Liver (tissue), 9 donors: Measurements from ENCODE around the gene GSK3A. TPM values are rescaled to one million over a fixed set of nuclear protein-coding genes. Genes with fewer than 3 reads are reported as not detected.

ENCODE experiments used
- DNase-seq: peaks from one replicate; pipeline ENCODE4 v3.0.0-alpha.2; 2017; ENCODE audit warnings: low spot score
- H3K27ac ChIP-seq, 2 donors: one replicate each; pipeline ENCODE4 v1.7.0; 2013; ENCODE audit warnings: inconsistent platforms in 2 of 2, low read length in 2 of 2, control low read depth in 1 of 2, low read depth in 1 of 2, mild to moderate bottlenecking in 1 of 2
- H3K27me3 ChIP-seq, 4 donors: one replicate each; pipeline versions ENCODE4 v1.6.1 to v1.7.0; 2013; ENCODE audit warnings: low read length in 3 of 4, inconsistent platforms in 1 of 4, mild to moderate bottlenecking in 1 of 4, moderate library complexity in 1 of 4; ENCODE audit not compliant: control insufficient read depth in 4 of 4, insufficient read depth in 4 of 4
- H3K36me3 ChIP-seq, 4 donors: one replicate each; pipeline versions ENCODE4 v1.6.1 to v1.7.0; 2013; ENCODE audit warnings: low read length in 3 of 4, mild to moderate bottlenecking in 3 of 4, low read depth in 1 of 4, moderate library complexity in 1 of 4; ENCODE audit not compliant: control insufficient read depth in 4 of 4, insufficient read depth in 3 of 4
- H3K4me1 ChIP-seq, 4 donors: one replicate each; pipeline versions ENCODE4 v1.6.1 to v1.7.0; 2013; ENCODE audit warnings: low read length in 3 of 4, mild to moderate bottlenecking in 3 of 4, moderate library complexity in 1 of 4; ENCODE audit not compliant: control insufficient read depth in 4 of 4, insufficient read depth in 4 of 4
- H3K4me3 ChIP-seq, 3 donors: one replicate each; pipeline versions ENCODE4 v1.6.1 to v1.7.0; 2013; ENCODE audit warnings: low read length in 3 of 3, control low read depth in 1 of 3, low read depth in 1 of 3, mild to moderate bottlenecking in 1 of 3
- H3K9ac ChIP-seq, 2 donors: one replicate each; pipeline ENCODE4 v1.7.0; 2013; ENCODE audit warnings: low read length in 2 of 2, mild to moderate bottlenecking in 2 of 2, moderate library complexity in 2 of 2, control low read depth in 1 of 2, low read depth in 1 of 2
- H3K9me3 ChIP-seq, 4 donors: one replicate each; pipeline versions ENCODE4 v1.6.1 to v1.7.0; 2013; ENCODE audit warnings: low read length in 3 of 4; ENCODE audit not compliant: control insufficient read depth in 4 of 4
- CTCF ChIP-seq: fragments of 150-350 bp; IDR thresholded peaks from 2 replicates; pipeline ENCODE4 v1.5.1; 2017; ENCODE audit warnings: improper control_type of control experiment, low read depth, low read length; ENCODE audit not compliant: missing input control
- EGR1 ChIP-seq, 2 donors: IDR thresholded peaks; 2 replicates each; pipeline ENCODE4 v1.6.1; 2016 to 2018; ENCODE audit warnings: antibody characterized with exemption in 2 of 2, low read depth in 2 of 2
- FOXA1 ChIP-seq: IDR thresholded peaks from 2 replicates; pipeline ENCODE4 v1.6.1; 2016; ENCODE audit warnings: antibody characterized with exemption
- FOXA2 ChIP-seq: IDR thresholded peaks from 2 replicates; pipeline ENCODE4 v1.6.1; 2016; ENCODE audit warnings: antibody characterized with exemption
- GABPA ChIP-seq, 2 donors: IDR thresholded peaks in 1 of 2; conservative IDR thresholded peaks in 1 of 2; 2 replicates each; pipeline ENCODE4 v1.6.1; 2016; ENCODE audit warnings: antibody characterized with exemption in 2 of 2, mild to moderate bottlenecking in 1 of 2, moderate library complexity in 1 of 2
- HNF4A ChIP-seq, 2 donors: conservative IDR thresholded peaks; 2 replicates each; pipeline ENCODE4 v1.6.1; 2016; ENCODE audit warnings: antibody characterized with exemption in 2 of 2, mild to moderate bottlenecking in 2 of 2
- HNF4G ChIP-seq: IDR thresholded peaks from 2 replicates; pipeline ENCODE4 v1.6.1; 2016; ENCODE audit warnings: antibody characterized with exemption
- JUND ChIP-seq, 2 donors: IDR thresholded peaks; 2 replicates each; pipeline ENCODE4 v1.6.1; 2016; ENCODE audit warnings: antibody characterized with exemption in 2 of 2
- NR2F2 ChIP-seq: IDR thresholded peaks from 2 replicates; pipeline ENCODE4 v1.6.1; 2016; ENCODE audit warnings: antibody characterized with exemption
- RAD21 ChIP-seq, 2 donors: IDR thresholded peaks; 2 replicates each; pipeline ENCODE4 v1.6.1; 2016; ENCODE audit warnings: antibody characterized with exemption in 2 of 2, mild to moderate bottlenecking in 2 of 2
- RXRA ChIP-seq, 2 donors: IDR thresholded peaks; 2 replicates each; pipeline ENCODE4 v1.6.1; 2017 to 2018; ENCODE audit warnings: antibody characterized with exemption in 2 of 2, mild to moderate bottlenecking in 1 of 2
- SP1 ChIP-seq: IDR thresholded peaks from 2 replicates; pipeline ENCODE4 v1.6.1; 2018; ENCODE audit warnings: antibody characterized with exemption, mild to moderate bottlenecking
- TAF1 ChIP-seq: conservative IDR thresholded peaks from 2 replicates; pipeline ENCODE4 v1.6.1; 2016; ENCODE audit warnings: antibody characterized with exemption, mild to moderate bottlenecking
- YY1 ChIP-seq: IDR thresholded peaks from 2 replicates; pipeline ENCODE4 v1.6.1; 2016; ENCODE audit warnings: antibody characterized with exemption, mild to moderate bottlenecking
- WGBS: extraction: QIAGEN DNeasy Blood & Tissue Kit; methylation state at CpG from one replicate; pipeline ENCODE4 v1.1.7; 2013; 5-methylcytosine and 5-hydroxymethylcytosine counted together
- polyA plus RNA-seq, 2 donors: library from polyadenylated mRNA; stranded (reverse) in 1 of 2; unstranded in 1 of 2; fragments of 200-250 nt in 1 of 2; fragments of >200 nt in 1 of 2; fragmentation: Nextera tagmentation in 1 of 2; extraction: Ambion mirVana in 1 of 2; gene quantifications; one replicate each; pipeline versions ENCODE4 v1.2.1 to v1.2.3, GENCODE V29; 2013 to 2015
- total RNA-seq, 2 donors: library from RNA; depleted of rRNA; stranded (reverse); fragments of >200 nt; gene quantifications; one replicate each; pipeline ENCODE4 v1.2.3, GENCODE V29; 2014
- TF ChIP-seq, protein P1 (sequence below): IDR thresholded peaks from 2 replicates; pipeline ENCODE4 v1.6.1; 2016; ENCODE audit warnings: antibody characterized with exemption, mild to moderate bottlenecking
- TF ChIP-seq, protein P2 (sequence below): IDR thresholded peaks from 2 replicates; pipeline ENCODE4 v1.6.1; 2016; ENCODE audit warnings: antibody characterized with exemption
- TF ChIP-seq, protein P3 (sequence below): IDR thresholded peaks from 2 replicates; pipeline ENCODE4 v1.6.1; 2016; ENCODE audit warnings: antibody characterized with exemption
- donor health status: healthy.
- donor health status: healthy.
- donor health status: healthy.
- donor health status: healthy.
- donor health status: healthy.

Gene GSK3A
- total and polyA plus RNA-seq, 4 donors = 5.9 to 23.1 (median 13.0) TPM

DNA sequence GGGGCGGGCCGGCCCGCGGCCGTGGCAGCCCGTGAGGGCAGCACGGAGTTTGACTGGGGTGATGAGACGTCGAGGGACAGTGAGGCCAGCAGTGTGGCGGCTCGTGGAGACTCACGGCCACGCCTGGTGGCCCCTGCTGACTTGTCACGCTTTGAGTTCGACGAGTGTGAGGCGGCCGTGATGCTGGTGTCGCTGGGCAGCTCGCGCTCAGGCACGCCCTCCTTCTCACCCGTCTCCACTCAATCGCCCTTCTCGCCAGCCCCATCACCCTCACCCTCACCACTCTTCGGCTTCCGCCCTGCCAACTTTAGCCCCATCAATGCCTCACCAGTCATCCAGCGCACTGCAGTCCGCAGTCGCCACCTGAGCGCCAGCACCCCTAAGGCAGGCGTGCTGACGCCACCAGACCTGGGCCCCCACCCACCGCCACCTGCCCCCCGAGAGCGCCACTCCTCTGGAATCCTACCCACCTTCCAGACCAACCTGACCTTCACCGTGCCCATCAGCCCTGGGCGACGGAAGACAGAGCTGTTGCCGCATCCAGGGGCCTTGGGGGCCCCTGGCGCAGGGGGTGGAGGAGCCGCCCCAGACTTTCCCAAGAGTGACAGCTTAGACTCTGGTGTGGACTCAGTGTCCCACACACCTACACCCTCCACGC lies 31.1 kb upstream of the GSK3A start:
- peak; percentile 32 for DNase-seq
- Histone ChIP-seq H3K4me3 (no peak overlapping the region), H3K36me3 (peaks cover 5 to 21% (median 12%) of the 10 kb centered on the region in 4 donors), H3K9me3 (no peaks in the 10 kb centered on the region), H3K27me3 (no peaks in the 10 kb centered on the region), H3K9ac (no peak overlapping the region), H3K4me1 (peaks cover 17 to 52% (median 29%) of the 10 kb centered on the region in 4 donors), H3K27ac (no peak overlapping the region)
- TF ChIP-seq JUND (IDR thresholded peaks at IDR 0.05) (no peak), EGR1 (IDR thresholded peaks at IDR 0.05; ENCODE audit: low read depth in 2 of 2) (no peak), HNF4A (conservative IDR thresholded peaks at IDR 0.05) (no peak), FOXA2 (no peak), NR2F2 (no peak), HNF4G (no peak), RAD21 (IDR thresholded peaks at IDR 0.05) (no peak), RXRA (IDR thresholded peaks at IDR 0.05) (no peak), CTCF (no peak), SP1 (no peak), FOXA1 (no peak)
- TF ChIP-seq, protein P1, sequence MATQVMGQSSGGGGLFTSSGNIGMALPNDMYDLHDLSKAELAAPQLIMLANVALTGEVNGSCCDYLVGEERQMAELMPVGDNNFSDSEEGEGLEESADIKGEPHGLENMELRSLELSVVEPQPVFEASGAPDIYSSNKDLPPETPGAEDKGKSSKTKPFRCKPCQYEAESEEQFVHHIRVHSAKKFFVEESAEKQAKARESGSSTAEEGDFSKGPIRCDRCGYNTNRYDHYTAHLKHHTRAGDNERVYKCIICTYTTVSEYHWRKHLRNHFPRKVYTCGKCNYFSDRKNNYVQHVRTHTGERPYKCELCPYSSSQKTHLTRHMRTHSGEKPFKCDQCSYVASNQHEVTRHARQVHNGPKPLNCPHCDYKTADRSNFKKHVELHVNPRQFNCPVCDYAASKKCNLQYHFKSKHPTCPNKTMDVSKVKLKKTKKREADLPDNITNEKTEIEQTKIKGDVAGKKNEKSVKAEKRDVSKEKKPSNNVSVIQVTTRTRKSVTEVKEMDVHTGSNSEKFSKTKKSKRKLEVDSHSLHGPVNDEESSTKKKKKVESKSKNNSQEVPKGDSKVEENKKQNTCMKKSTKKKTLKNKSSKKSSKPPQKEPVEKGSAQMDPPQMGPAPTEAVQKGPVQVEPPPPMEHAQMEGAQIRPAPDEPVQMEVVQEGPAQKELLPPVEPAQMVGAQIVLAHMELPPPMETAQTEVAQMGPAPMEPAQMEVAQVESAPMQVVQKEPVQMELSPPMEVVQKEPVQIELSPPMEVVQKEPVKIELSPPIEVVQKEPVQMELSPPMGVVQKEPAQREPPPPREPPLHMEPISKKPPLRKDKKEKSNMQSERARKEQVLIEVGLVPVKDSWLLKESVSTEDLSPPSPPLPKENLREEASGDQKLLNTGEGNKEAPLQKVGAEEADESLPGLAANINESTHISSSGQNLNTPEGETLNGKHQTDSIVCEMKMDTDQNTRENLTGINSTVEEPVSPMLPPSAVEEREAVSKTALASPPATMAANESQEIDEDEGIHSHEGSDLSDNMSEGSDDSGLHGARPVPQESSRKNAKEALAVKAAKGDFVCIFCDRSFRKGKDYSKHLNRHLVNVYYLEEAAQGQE = no peak
- TF ChIP-seq, protein P2, sequence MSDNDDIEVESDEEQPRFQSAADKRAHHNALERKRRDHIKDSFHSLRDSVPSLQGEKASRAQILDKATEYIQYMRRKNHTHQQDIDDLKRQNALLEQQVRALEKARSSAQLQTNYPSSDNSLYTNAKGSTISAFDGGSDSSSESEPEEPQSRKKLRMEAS = no peak
- TF ChIP-seq, protein P3, sequence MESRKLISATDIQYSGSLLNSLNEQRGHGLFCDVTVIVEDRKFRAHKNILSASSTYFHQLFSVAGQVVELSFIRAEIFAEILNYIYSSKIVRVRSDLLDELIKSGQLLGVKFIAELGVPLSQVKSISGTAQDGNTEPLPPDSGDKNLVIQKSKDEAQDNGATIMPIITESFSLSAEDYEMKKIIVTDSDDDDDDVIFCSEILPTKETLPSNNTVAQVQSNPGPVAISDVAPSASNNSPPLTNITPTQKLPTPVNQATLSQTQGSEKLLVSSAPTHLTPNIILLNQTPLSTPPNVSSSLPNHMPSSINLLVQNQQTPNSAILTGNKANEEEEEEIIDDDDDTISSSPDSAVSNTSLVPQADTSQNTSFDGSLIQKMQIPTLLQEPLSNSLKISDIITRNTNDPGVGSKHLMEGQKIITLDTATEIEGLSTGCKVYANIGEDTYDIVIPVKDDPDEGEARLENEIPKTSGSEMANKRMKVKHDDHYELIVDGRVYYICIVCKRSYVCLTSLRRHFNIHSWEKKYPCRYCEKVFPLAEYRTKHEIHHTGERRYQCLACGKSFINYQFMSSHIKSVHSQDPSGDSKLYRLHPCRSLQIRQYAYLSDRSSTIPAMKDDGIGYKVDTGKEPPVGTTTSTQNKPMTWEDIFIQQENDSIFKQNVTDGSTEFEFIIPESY = no peak
- 97% methylated on average over 43 of the region's 43 CpGs for WGBS

GRCh38 chr19:42272989-42273406 lies 30.6 kb upstream of the GSK3A start:
- 97% methylated on average over 23 of the region's 23 CpGs for WGBS
- Histone ChIP-seq H3K9ac (no peak overlapping the region), H3K36me3 (peaks cover 5 to 21% (median 12%) of the 10 kb centered on the region in 4 donors), H3K9me3 (no peaks in the 10 kb centered on the region), H3K4me3 (no peak overlapping the region), H3K27ac (no peak overlapping the region), H3K4me1 (peaks cover 12 to 47% (median 25%) of the 10 kb centered on the region in 4 donors), H3K27me3 (no peaks in the 10 kb centered on the region)
- TF ChIP-seq, protein P2 = no peak
- TF ChIP-seq SP1 (no peak), HNF4G (no peak), FOXA2 (no peak), NR2F2 (no peak), FOXA1 (no peak), RXRA (IDR thresholded peaks at IDR 0.05) (no peak), TAF1 (no peak), YY1 (no peak), GABPA (IDR thresholded peaks at IDR 0.05 in 1 of 2, conservative IDR thresholded peaks at IDR 0.05 in 1 of 2) (no peak), HNF4A (conservative IDR thresholded peaks at IDR 0.05) (no peak)
- TF ChIP-seq, protein P1 = no peak
- TF ChIP-seq, protein P3 = no peak
- no peak for DNase-seq
